ENCODE results near the gene MMAA. TPM values are rescaled to one million over a fixed set of nuclear protein-coding genes. Genes with fewer than 3 reads are reported as not detected.
"Not testable (repeated sequence)": the region's sequence is repeated elsewhere in the genome, so short reads cannot be mapped to it uniquely, and the experiment has no call there.

The MMAA gene
- total RNA-seq, result 3.6 and 6.1 TPM in 2 replicates

GRCh38 chr4:145618932-145619638, at the start of gene MMAA:
MMAA (plus strand) TSS chr4:145619385; CDS start chr4:145639140, 19,755 bp downstream.
- peak; percentile 96 for DNase-seq

DNA sequence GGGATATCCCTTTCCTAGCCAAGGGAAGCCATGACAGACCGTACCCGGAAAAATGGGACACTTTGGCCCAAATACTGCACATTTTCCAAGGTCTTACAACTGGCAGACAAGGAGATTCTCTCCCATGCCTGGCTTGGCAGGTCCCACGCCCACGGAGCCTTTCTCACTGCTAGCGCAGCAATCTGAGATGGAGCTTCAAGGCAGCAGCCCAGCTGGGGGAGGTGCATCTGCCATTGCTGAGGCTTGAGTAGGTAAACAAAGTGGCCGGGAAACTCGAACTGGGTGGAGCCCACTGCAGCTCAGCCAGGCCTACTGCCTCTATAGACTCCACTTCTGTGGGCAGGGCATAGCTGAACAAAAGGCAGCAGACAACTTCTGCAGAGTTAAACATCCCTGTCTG, 44.6 kb upstream of the MMAA start:
- not testable (repeated sequence) for DNase-seq

DNA sequence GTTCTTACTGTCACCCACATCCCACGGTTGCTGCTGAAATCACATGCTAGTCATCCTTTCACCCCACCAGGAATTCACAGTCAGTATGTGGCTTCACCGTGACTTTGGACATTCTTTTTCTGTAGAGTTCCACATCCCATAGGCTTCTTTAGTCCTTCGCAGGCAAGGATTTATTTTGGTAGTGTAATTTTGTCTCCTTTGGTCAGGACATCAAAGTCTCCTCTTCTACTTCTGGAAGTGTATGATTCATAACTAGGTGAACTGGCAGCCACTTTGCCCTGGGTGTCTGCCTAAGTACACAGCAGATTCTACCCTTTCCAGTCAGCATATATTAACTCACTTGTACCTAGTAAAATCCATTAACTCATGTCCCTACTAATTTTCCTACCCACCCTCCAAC, 38.3 kb upstream of the MMAA start:
- no peak for DNase-seq

- DNase-seq, result no peak
Observed at GRCh38 chr4:145583191-145584055, 35.8 kb upstream of the MMAA start.

DNA sequence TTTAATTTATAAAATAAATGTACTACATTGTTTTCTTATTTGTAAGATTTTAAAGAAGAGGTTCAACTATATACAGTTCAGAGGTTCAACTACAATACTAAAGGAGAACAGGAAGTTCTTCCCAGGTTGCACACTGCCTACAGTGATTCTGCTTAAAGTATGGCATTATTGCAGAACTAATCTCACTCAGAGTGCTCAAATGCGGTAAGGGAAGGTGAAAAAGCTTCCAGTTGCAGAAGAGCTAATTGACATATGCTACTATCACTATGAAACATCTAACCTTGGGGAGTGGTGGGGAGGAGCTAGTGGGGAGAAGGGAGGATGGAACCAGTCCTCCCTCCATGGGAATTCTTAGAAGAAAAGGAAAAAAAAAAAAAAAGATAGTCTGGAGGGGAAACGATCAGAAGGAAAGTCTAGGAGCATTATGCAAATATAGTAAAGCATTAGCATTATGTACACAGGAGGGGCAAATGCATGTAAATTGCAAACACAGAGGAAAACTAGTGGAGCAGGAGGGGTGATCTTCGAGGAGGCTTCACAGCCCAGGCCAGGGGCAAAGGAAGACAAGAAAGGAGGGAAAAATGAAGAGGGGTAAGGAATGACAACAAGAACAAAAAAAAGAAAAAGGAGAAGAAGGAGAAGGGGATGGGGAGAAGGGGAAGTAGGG, 32.0 kb upstream of the MMAA start:
- DNase-seq, result no peak

DNA sequence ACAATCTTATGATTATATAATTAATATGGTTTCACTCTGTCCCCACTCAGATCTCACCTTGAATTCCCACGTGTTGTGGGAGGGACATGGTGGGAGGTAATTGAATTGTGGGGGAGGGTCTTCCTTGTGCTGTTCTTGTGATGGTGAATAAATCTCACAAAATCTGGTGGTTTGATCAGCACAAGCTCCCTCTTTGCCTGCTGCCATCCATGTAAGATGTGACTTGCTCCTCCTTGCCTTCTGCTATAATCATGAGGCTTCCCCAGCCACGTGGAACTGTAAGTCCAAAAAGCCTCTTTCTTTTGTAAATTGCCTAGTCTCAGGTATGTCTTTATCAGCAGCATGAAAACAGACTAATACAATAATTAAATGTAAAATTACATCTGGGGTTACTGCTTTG, 29.8 kb upstream of the MMAA start:
- not testable (repeated sequence) for DNase-seq

- DNase-seq, result no peak
Observed at GRCh38 chr4:145589916-145590702, 29.1 kb upstream of the MMAA start.

DNA sequence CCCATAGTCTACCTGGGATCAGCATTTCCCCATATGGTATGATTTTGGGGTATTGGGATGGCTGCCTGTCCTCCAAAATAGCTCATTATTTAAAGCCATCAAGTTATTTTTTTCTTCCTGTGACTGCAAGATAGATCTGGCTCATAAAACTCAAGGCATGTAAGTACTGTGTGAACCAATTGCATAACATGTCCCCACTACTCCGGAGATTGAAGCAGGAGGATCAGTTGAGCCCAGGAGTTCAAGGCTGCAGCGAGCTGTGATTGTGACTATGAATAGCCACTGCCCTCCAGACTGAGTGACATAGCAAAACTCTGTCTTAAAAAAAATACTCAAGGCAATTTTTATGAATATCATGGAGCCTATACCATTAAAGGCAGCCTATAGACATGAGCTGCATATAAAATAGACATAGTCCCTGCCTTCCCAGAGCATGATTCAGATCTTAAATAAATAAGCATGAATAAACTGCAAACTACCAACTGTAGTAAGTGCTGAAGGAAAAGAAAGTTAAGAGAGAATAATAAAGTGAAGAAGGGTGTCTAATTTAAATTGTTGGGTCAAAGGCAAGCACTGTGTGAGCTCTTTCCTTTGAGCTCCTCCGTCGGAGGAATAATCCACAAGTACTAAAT, 16.9 kb upstream of the MMAA start:
- DNase-seq, result no peak

DNA sequence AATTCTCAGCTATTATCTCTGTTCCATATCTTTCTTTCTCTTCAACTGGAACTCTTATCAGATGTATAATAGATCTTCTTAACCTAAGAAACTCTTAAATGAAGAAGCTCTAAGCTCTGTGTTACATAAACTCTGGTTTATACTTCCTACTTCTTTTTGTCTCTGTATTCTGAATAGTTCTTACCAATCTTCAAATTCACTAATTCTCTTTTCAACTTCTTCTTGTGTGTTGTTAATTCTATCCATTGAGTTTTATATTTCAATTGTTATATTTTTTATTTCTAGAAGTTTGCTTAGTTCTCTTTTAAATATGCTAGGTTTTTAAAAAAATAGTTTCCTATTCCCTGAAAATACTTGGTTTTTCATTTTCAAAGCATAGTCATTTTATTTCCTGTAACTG, 13.2 kb upstream of the MMAA start:
- DNase-seq, result no peak

- DNase-seq, result peak; percentile 93
Observed at GRCh38 chr4:145609481-145610427, 9.4 kb upstream of the MMAA start.

DNA sequence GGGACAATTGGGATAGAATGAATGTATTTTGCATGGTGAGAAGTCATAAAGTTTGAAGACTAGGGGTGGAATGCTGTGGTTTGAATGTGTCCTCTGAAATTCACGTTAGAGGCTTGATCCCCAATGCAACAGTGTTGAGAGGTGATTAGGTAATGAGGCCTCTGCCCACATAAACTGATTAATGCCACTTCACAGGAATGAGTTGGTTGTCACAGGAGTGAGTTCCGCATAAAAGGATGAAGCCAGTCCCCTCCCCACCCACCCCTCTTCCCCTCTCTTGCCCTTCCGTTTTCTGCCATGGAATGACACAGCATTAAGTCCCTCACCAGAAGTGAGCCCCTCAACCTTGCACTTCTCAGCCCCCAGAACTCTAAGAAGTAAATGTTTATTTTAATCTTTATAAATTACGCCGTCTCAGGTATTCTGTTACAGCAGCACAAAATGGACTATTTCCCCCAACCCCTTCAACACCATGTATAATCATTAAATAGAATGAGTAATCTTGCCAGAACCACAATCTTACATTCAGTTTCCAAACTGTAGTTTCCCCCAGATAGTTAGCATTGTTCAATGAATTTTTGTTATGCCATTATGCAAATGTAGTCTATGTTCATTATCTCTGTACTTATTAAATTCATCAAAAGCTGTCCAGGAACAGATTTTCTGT, 5.5 kb upstream of the MMAA start:
- DNase-seq, result no peak

GRCh38 chr4:145614233-145614610, 5.0 kb upstream of the MMAA start:
- DNase-seq, result no peak

DNA sequence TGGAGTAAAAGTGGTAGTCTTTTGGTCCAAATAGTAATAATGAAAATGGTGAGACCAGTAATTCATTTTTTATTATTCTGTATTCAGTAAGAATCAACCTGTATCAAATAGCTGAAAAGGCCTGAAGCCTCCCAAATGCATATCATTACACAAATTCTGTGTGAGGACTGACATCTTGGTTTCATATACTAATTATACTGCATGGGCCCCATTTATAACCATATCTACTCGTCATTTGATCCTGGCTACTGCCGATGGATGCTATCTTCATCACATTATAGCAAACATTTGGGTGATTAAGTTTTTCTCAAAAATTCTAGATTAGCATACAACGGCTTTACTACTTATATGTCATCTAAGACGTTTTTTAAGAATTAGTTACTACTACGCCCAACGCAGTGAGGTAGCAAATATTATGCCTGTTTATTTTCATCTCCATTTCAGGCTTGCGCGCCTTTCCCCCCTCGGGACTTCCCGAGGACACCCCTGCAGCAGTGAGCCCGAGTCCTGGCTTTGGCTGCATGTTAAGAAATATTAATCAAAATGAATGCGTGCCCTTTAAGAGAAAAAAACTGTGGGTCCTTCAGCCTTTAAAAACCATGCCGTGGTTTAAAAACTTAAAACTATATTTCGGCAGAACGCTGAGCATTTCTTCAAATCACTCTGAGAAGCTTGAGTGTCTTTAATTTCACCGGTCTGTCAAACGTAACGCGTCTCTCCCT, 814 bp upstream of the MMAA start:
- peak; percentile 39 for DNase-seq

GRCh38 chr4:145619639-145619996, 433 bp downstream of the MMAA start:
- DNase-seq, result peak; percentile 67

DNA sequence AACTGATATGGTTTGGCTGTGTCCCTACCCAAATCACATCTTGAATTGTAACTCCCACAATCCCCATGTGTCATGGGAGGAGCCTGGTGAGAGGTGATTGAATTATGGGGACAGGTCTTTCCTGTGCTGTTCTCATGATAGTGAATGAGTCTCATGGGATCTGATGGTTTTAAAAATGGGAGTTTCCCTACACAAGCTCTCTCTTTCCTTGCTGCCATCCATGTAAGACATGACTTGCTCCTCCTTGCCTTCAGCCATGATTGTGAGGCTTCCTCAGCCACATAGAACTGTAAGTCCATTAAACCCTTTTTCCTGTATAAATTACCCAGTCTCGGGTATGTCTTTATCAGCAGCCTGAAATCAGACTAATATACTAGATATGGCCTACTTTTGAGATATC, 2.9 kb downstream of the MMAA start:
- not testable (repeated sequence) for DNase-seq

GRCh38 chr4:145623831-145624230, 4.6 kb downstream of the MMAA start:
- peak; percentile 59 for DNase-seq

DNA sequence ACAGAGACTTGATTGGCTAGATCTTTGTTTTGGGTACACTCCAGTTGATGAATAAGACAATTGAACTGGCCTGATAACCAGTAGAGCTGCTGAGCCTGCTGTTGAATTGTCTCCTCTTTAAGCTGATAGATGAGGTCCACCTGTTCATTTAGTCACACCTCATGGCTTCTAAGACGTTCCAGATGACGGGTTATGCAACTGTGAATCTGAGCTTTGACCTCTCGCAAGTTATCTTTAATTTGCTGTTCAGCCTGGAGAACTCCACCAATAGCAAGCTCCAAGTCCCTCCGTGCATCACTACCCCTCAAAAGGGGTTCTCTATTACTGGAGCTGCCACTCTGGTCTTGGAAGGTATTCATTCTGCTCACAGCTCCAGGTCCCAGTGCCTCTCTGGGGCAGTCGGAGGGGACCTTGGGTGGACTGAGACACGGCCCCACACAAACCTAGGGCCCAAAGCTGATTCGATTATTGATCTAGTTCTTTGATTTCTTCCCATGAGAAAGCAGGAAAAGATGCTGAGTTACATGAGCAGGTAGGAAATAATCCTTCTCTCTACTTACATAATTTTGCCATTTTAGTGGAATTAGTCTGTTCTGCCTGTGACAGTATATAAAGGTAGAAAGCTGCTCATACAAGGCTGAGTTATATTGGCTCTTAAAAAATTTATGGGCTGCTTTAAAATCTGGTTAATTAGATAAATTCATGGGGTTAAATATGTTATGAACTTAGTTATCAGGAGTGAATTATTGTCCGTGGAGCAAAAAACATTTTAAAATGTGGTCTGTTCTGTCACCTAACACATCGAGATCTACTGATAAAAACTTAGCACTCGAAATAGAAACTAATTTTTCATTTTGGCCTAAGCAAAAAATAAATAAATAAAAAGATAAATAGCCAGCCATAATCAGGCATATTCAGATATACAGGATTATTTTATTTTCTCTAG, 6.8 kb downstream of the MMAA start:
- DNase-seq, result no peak

- DNase-seq, result no peak
Observed at GRCh38 chr4:145626623-145626982, 7.4 kb downstream of the MMAA start.

GRCh38 chr4:145635117-145635516, 15.9 kb downstream of the MMAA start:
- no peak for DNase-seq
